K562 (cell line): ENCODE measurements around the gene ARFIP2. TPM values are rescaled to one million over a fixed set of nuclear protein-coding genes. Genes with fewer than 3 reads are reported as not detected.

Experiments used
- GTF2E2 ChIP-seq: fragments of 200-800 bp; sonication (Bioruptor generic); IDR thresholded peaks from 2 replicates; pipeline ENCODE4 v1.6.1; 2016; ENCODE audit warnings: missing genetic modification characterization, missing compliant biosample characterization
- MTA3 ChIP-seq: fragments of 450-650 bp; formaldehyde crosslinking; IDR thresholded peaks from 2 replicates; pipeline ENCODE4 v1.6.1; 2017; ENCODE audit warnings: mild to moderate bottlenecking, borderline replicate concordance
- PCBP1 ChIP-seq: fragments of 200-400 bp; formaldehyde crosslinking; IDR thresholded peaks from 2 replicates; pipeline ENCODE4 v1.6.1; 2018; ENCODE audit warnings: mild to moderate bottlenecking, low read depth, low read length; ENCODE audit not compliant: poor library complexity, severe bottlenecking
- PHF8 ChIP-seq: fragments of 200-600 bp; sonication (generic); IDR thresholded peaks from 2 replicates; pipeline ENCODE4 v1.6.1; 2012; ENCODE audit warnings: mixed run types, mild to moderate bottlenecking, inconsistent platforms, low read length, moderate library complexity, borderline replicate concordance
- SIN3A ChIP-seq, 2 experiments: fragments of 150-350 bp in 1 of 2; IDR thresholded peaks; 2 replicates each; pipeline ENCODE4 v1.6.1; 2011 to 2016; ENCODE audit warnings: borderline replicate concordance in 2 of 2, low read depth in 2 of 2, low read length in 2 of 2, mild to moderate bottlenecking in 2 of 2, moderate library complexity in 2 of 2; ENCODE audit not compliant: control insufficient read depth in 1 of 2
- SIN3B ChIP-seq: fragments of 450-650 bp; IDR thresholded peaks from 2 replicates; pipeline ENCODE4 v1.6.1; 2017; ENCODE audit warnings: low read depth, mild to moderate bottlenecking, moderate library complexity
- TEAD4 ChIP-seq, 2 experiments: sonication (generic) in 1 of 2; formaldehyde crosslinking in 1 of 2; IDR thresholded peaks; 2 replicates each; pipeline versions ENCODE4 v1.6.1 to v1.8.0; 2012 to 2022; ENCODE audit warnings: borderline replicate concordance in 1 of 2, inconsistent platforms in 1 of 2, low read length in 1 of 2, mild to moderate bottlenecking in 1 of 2, missing genetic modification reagents in 1 of 2
- WHSC1 ChIP-seq: IDR thresholded peaks from one replicate; pipeline ENCODE4 v1.6.1; 2012; ENCODE audit warnings: low read length, control low read depth, inconsistent platforms
- ZFP30 ChIP-seq: fragments of 250-450 bp; sonication (Bioruptor Pico); IDR thresholded peaks from 2 replicates; pipeline ENCODE4 v1.8.0; 2022; ENCODE audit warnings: moderate library complexity, mild to moderate bottlenecking, inconsistent platforms, borderline replicate concordance
- ZNF263 ChIP-seq: sonication (generic); formaldehyde crosslinking; IDR thresholded peaks from 2 replicates; pipeline ENCODE4 v1.8.0; 2022; ENCODE audit warnings: mild to moderate bottlenecking, missing genetic modification reagents, borderline replicate concordance
- polyA plus RNA-seq, 8 experiments: library from polyadenylated mRNA; depleted of rRNA in 4 of 8; stranded (reverse) in 5 of 8; unstranded in 3 of 8; fragments of >200 nt; fragmentation: Nextera tagmentation in 2 of 8; fragmentation: Illumina TruSeq in 1 of 8; extraction: Ambion mirVana in 2 of 8; extraction: Trizol in 1 of 8; gene quantifications; 2 replicates each; pipeline versions ENCODE4 v1.2.1 to v1.2.3, GENCODE V29; 2011 to 2014; ENCODE audit warnings: inconsistent platforms in 1 of 8, missing spikeins in 1 of 8
- total RNA-seq, 7 experiments: library from RNA; depleted of rRNA in 6 of 7; stranded (reverse); fragments of >200 nt in 6 of 7; fragmentation: Illumina TruSeq in 2 of 7; extraction: Trizol in 2 of 7; gene quantifications; 2 replicates each; pipeline versions ENCODE4 v1.2.1 to v1.2.3, GENCODE V29; 2011 to 2021; ENCODE audit warnings: low replicate concordance in 1 of 7
- TF ChIP-seq, protein P1 (sequence below), 2 experiments: fragments of 450-650 bp in 1 of 2; sonication (generic) in 1 of 2; formaldehyde crosslinking in 1 of 2; IDR thresholded peaks; 2 replicates each; pipeline versions ENCODE4 v1.7.1 to v1.9.0; 2016 to 2022; ENCODE audit warnings: inconsistent platforms in 1 of 2, mild to moderate bottlenecking in 1 of 2, missing genetic modification reagents in 1 of 2
- TF ChIP-seq, protein P2 (sequence below), 2 experiments: IDR thresholded peaks in 1 of 2; conservative IDR thresholded peaks in 1 of 2; 2 replicates each; pipeline ENCODE4 v1.6.1; 2016; ENCODE audit warnings: low read depth in 2 of 2, mild to moderate bottlenecking in 1 of 2, missing compliant biosample characterization in 1 of 2, missing genetic modification characterization in 1 of 2, moderate library complexity in 1 of 2

Gene ARFIP2
- total and polyA plus RNA-seq, 9 of the 15 experiments (the other 6 are each of a cell fraction or from before 2014, with no cell fraction given): 11.8 to 74.1 (median 41.0) TPM

DNA sequence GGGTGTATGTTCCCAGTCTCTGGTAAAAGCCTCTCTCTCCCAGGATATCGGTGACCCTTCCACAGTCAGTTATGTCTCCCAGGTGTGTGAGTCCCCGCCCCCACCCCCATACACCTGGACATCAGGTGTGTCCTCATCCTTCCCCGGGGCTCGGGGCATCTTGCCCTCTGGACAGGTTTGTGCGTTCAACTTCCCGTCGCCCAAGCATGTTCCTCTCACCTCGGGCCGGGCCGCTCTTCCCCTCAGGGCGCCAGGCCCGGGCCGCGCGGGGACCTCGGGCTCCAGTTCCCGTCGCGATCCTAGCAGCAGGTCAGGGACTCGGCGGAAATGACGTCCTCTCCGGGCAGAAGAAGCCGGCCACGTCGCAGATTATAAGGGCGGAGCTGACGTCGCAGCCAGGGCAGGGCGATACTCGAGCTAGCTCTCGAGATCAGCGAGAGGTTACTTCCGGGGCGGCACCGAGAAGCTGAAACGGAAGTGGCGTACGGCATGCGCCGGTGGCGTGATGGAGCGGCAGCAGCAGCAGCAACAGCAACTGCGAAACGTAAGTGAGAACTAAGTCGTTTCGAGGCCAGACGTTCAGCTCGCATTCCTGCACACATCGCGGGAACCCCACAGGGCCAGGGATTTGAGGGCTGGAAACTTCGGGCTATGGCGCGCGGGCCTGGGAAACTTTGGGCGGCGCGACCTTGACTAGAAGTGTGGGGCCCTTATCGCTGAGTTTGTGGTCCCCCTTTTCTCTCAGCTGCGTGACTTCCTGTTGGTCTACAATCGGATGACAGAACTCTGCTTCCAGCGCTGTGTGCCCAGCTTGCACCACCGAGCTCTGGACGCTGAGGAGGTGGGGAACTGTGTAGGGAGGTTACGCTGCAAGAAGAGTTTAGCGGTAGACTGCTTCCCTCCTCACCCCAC lies at the start of gene ARFIP2, which contains the start of gene TIMM10B (continued):
- TF ChIP-seq, protein P1, sequence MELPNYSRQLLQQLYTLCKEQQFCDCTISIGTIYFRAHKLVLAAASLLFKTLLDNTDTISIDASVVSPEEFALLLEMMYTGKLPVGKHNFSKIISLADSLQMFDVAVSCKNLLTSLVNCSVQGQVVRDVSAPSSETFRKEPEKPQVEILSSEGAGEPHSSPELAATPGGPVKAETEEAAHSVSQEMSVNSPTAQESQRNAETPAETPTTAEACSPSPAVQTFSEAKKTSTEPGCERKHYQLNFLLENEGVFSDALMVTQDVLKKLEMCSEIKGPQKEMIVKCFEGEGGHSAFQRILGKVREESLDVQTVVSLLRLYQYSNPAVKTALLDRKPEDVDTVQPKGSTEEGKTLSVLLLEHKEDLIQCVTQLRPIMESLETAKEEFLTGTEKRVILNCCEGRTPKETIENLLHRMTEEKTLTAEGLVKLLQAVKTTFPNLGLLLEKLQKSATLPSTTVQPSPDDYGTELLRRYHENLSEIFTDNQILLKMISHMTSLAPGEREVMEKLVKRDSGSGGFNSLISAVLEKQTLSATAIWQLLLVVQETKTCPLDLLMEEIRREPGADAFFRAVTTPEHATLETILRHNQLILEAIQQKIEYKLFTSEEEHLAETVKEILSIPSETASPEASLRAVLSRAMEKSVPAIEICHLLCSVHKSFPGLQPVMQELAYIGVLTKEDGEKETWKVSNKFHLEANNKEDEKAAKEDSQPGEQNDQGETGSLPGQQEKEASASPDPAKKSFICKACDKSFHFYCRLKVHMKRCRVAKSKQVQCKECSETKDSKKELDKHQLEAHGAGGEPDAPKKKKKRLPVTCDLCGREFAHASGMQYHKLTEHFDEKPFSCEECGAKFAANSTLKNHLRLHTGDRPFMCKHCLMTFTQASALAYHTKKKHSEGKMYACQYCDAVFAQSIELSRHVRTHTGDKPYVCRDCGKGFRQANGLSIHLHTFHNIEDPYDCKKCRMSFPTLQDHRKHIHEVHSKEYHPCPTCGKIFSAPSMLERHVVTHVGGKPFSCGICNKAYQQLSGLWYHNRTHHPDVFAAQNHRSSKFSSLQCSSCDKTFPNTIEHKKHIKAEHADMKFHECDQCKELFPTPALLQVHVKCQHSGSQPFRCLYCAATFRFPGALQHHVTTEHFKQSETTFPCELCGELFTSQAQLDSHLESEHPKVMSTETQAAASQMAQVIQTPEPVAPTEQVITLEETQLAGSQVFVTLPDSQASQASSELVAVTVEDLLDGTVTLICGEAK (IDR thresholded peaks at IDR 0.05): peak; percentile 98
- TF ChIP-seq, protein P1 (CRISPR knock-in tag; IDR thresholded peaks at IDR 0.05): no peak
- TF ChIP-seq WHSC1 (no peak), PHF8 (peak; percentile 93), ZNF263 (CRISPR knock-in tag) (no peak), SIN3B (peak; percentile 81), TEAD4 (IDR thresholded peaks at IDR 0.05; ENCODE audit: low read length) (no peak), TEAD4 (CRISPR knock-in tag; IDR thresholded peaks at IDR 0.05; ENCODE audit: borderline replicate concordance) (no peak), MTA3 (peak; percentile 68; the same call in 1 of the 2 replicates), GTF2E2 (peak; percentile 71), ZFP30 (CRISPR knock-in tag) (no peak), PCBP1 (peak; percentile 40), SIN3A (IDR thresholded peaks at IDR 0.05; ENCODE audit: borderline replicate concordance in 2 of 2, control insufficient read depth in 1 of 2, low read depth in 2 of 2, low read length in 2 of 2) (peak; percentile 39 to 79; a peak in 1 of 4 replicates)
- TF ChIP-seq, protein P2, sequence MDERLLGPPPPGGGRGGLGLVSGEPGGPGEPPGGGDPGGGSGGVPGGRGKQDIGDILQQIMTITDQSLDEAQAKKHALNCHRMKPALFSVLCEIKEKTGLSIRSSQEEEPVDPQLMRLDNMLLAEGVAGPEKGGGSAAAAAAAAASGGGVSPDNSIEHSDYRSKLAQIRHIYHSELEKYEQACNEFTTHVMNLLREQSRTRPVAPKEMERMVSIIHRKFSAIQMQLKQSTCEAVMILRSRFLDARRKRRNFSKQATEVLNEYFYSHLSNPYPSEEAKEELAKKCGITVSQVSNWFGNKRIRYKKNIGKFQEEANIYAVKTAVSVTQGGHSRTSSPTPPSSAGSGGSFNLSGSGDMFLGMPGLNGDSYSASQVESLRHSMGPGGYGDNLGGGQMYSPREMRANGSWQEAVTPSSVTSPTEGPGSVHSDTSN (CRISPR knock-in tag; IDR thresholded peaks at IDR 0.05; ENCODE audit: low read depth): no peak
- TF ChIP-seq, protein P2 (tag; conservative IDR thresholded peaks at IDR 0.05; ENCODE audit: low read depth): no peak
